K562 (cell line): ENCODE measurements around the gene CSNK1A1. TPM values are rescaled to one million over a fixed set of nuclear protein-coding genes. Genes with fewer than 3 reads are reported as not detected.

ENCODE experiments used
- ATAC-seq: fragments of 200-7000 bp; cut with Tn5 transposase; 3 replicates; pipeline ENCODE4 v1.9.1; 2020; ENCODE audit warnings: moderate library complexity
- BruUV-seq: library from RNA; stranded (reverse); fragments of 400-500 nt; replicated peaks from 2 replicates; lab custom pipeline; 2021; lab: Mats Ljungman, UMichigan
- CTCF ChIA-PET: fragments of 300-600 bp; formaldehyde crosslinking; extraction: SDS; loops from one replicate; lab custom pipeline; 2021; ENCODE audit warnings: low intra/inter-chr PET ratio; lab: Yijun Ruan, JAX
- POLR2A ChIA-PET: fragments of 300-600, 350-650 bp; sonication (Branson Sonifier 250); formaldehyde crosslinking; extraction: SDS; loops from one replicate; lab custom pipeline; 2021; ENCODE audit warnings: antibody characterized with exemption, inconsistent platforms; lab: Yijun Ruan, JAX
- DNase-seq, 4 experiments: peaks; one replicate each; pipeline versions ENCODE4 v3.0.0 to v3.0.0-alpha.2; 2011 to 2018; ENCODE audit warnings: low spot score in 3 of 4, mixed read lengths in 3 of 4; ENCODE audit errors: extremely low read depth in 1 of 4
- FAIRE-seq: peaks from 2 replicates; lab custom pipeline; 2011; peaks lifted over from hg19 to GRCh38; lab: Jason Lieb, UNC
- H2AFZ ChIP-seq: 2 replicates; pipeline ENCODE4 v1.6.0; 2011; ENCODE audit warnings: low read depth, low read length, control low read depth, inconsistent platforms
- H3K27ac ChIP-seq: fragments of 200-600 bp; 3 replicates; pipeline ENCODE4 v1.8.0; 2011; ENCODE audit warnings: low read depth, mild to moderate bottlenecking, control low read depth, inconsistent platforms, low read length, moderate library complexity, mixed read lengths; ENCODE audit errors: extremely low read depth
- H3K27me3 ChIP-seq, 2 experiments: fragments of 300-600 bp in 1 of 2; 2 replicates in 1 of 2; 3 replicates in 1 of 2; pipeline versions ENCODE4 v1.6.0 to v1.8.0; 2011; ENCODE audit warnings: inconsistent platforms in 2 of 2, low read length in 2 of 2, mild to moderate bottlenecking in 1 of 2, mixed read lengths in 1 of 2, moderate library complexity in 1 of 2; ENCODE audit not compliant: control insufficient read depth in 2 of 2, insufficient read depth in 2 of 2
- H3K36me3 ChIP-seq: fragments of 300-600 bp; 3 replicates; pipeline ENCODE4 v1.8.0; 2011; ENCODE audit warnings: mild to moderate bottlenecking, low read length, inconsistent platforms; ENCODE audit not compliant: control insufficient read depth, insufficient read depth
- H3K4me1 ChIP-seq, 2 experiments: fragments of 200-600 bp in 1 of 2; replicated peaks in 1 of 2; 2 replicates in 1 of 2; 3 replicates in 1 of 2; pipeline versions ENCODE4 v1.5.1 to v1.8.0; 2011; ENCODE audit warnings: inconsistent platforms in 2 of 2, low read length in 2 of 2, mild to moderate bottlenecking in 1 of 2, mixed read lengths in 1 of 2, moderate library complexity in 1 of 2; ENCODE audit not compliant: control insufficient read depth in 2 of 2, insufficient read depth in 2 of 2
- H3K4me2 ChIP-seq: 2 replicates; pipeline ENCODE4 v1.6.1; 2011; ENCODE audit warnings: low read length, control low read depth, inconsistent platforms, mixed read lengths; ENCODE audit not compliant: insufficient read depth
- H3K4me3 ChIP-seq: fragments of 200-600 bp; sonication (generic), shearing (Covaris generic); 2 replicates; pipeline ENCODE4 v1.5.1; 2016; ENCODE audit warnings: control low read depth, inconsistent platforms
- H3K79me2 ChIP-seq: fragments of 200-600 bp; 3 replicates; pipeline ENCODE4 v1.8.0; 2011; ENCODE audit warnings: low read length, inconsistent platforms; ENCODE audit not compliant: control insufficient read depth, insufficient read depth
- H3K9ac ChIP-seq, 2 experiments: 2 replicates each; pipeline versions ENCODE4 v1.6.0 to v1.6.1; 2011; ENCODE audit warnings: low read depth in 2 of 2, low read length in 2 of 2, control low read depth in 1 of 2, inconsistent platforms in 1 of 2, mild to moderate bottlenecking in 1 of 2, mixed read lengths in 1 of 2; ENCODE audit not compliant: insufficient read depth in 1 of 2
- H3K9me1 ChIP-seq: one replicate; pipeline ENCODE4 v1.6.0; 2011; ENCODE audit warnings: inconsistent platforms, mild to moderate bottlenecking, low read length, moderate library complexity; ENCODE audit not compliant: control insufficient read depth, insufficient read depth
- H3K9me3 ChIP-seq: replicated peaks from 2 replicates; pipeline ENCODE4 v1.5.1; 2011; ENCODE audit warnings: low read depth, low read length, inconsistent platforms; ENCODE audit not compliant: control insufficient read depth, insufficient read depth
- H4K20me1 ChIP-seq: replicated peaks from 2 replicates; pipeline ENCODE4 v1.6.1; 2011; ENCODE audit warnings: low read length, inconsistent platforms, mixed read lengths; ENCODE audit not compliant: control insufficient read depth, insufficient read depth
- BCOR ChIP-seq: fragments of 450-650 bp; IDR thresholded peaks from 2 replicates; pipeline ENCODE4 v1.6.1; 2016
- CHD1 ChIP-seq: fragments of 200-600 bp; sonication (generic); IDR thresholded peaks from one replicate; pipeline ENCODE4 v1.6.1; 2012; ENCODE audit warnings: mild to moderate bottlenecking, moderate library complexity, low read length, inconsistent platforms
- RBM25 ChIP-seq: fragments of 200-400 bp; formaldehyde crosslinking; IDR thresholded peaks from 2 replicates; pipeline ENCODE4 v1.6.1; 2018; ENCODE audit warnings: low read length, low read depth, moderate library complexity; ENCODE audit not compliant: severe bottlenecking
- TRIM24 ChIP-seq, 2 experiments: fragments of 450-650 bp; IDR thresholded peaks; 2 replicates each; pipeline ENCODE4 v1.6.1; 2016
- ZNF316 ChIP-seq: fragments of 450-650 bp; IDR thresholded peaks from 2 replicates; pipeline ENCODE4 v1.6.1; 2016
- WGBS: fragments of 100-300 bp; shearing (Covaris generic); methylation state at CpG from one replicate; pipeline ENCODE4 v1.1.6; 2016; ENCODE audit warnings: low coverage, mixed read lengths; ENCODE audit not compliant: insufficient coverage; ENCODE audit errors: missing lambda C conversion rate; 5-methylcytosine and 5-hydroxymethylcytosine counted together
- in situ Hi-C: fragments of 300-500 bp; cut with MboI; formaldehyde crosslinking; loops from 4 replicates; pipeline ENCODE4 v1.15.0; 2018; ENCODE audit warnings: inconsistent platforms, mixed read lengths
- intact Hi-C: fragments of 100-400 bp; cut with micrococcal nuclease; formaldehyde crosslinking; loops from 2 replicates; pipeline ENCODE4 v1.14.2; 2022
- polyA plus RNA-seq, 8 experiments: library from polyadenylated mRNA; depleted of rRNA in 4 of 8; stranded (reverse) in 5 of 8; unstranded in 3 of 8; fragments of >200 nt; fragmentation: Nextera tagmentation in 2 of 8; fragmentation: Illumina TruSeq in 1 of 8; extraction: Ambion mirVana in 2 of 8; extraction: Trizol in 1 of 8; gene quantifications; 2 replicates each; pipeline versions ENCODE4 v1.2.1 to v1.2.3, GENCODE V29; 2011 to 2014; ENCODE audit warnings: inconsistent platforms in 1 of 8, missing spikeins in 1 of 8
- total RNA-seq, 7 experiments: library from RNA; depleted of rRNA in 6 of 7; stranded (reverse); fragments of >200 nt in 6 of 7; fragmentation: Illumina TruSeq in 2 of 7; extraction: Trizol in 2 of 7; gene quantifications; 2 replicates each; pipeline versions ENCODE4 v1.2.1 to v1.2.3, GENCODE V29; 2011 to 2021; ENCODE audit warnings: low replicate concordance in 1 of 7
- TF ChIP-seq, protein P1 (sequence below), 2 experiments: IDR thresholded peaks in 1 of 2; conservative IDR thresholded peaks in 1 of 2; 2 replicates each; pipeline ENCODE4 v1.6.1; 2016; ENCODE audit warnings: low read depth in 2 of 2, mild to moderate bottlenecking in 1 of 2, missing compliant biosample characterization in 1 of 2, missing genetic modification characterization in 1 of 2, moderate library complexity in 1 of 2

The CSNK1A1 gene
- total and polyA plus RNA-seq, 9 of the 15 experiments (the other 6 are each of a cell fraction or from before 2014, with no cell fraction given), result 49.1 to 196 (median 154) TPM

DNA sequence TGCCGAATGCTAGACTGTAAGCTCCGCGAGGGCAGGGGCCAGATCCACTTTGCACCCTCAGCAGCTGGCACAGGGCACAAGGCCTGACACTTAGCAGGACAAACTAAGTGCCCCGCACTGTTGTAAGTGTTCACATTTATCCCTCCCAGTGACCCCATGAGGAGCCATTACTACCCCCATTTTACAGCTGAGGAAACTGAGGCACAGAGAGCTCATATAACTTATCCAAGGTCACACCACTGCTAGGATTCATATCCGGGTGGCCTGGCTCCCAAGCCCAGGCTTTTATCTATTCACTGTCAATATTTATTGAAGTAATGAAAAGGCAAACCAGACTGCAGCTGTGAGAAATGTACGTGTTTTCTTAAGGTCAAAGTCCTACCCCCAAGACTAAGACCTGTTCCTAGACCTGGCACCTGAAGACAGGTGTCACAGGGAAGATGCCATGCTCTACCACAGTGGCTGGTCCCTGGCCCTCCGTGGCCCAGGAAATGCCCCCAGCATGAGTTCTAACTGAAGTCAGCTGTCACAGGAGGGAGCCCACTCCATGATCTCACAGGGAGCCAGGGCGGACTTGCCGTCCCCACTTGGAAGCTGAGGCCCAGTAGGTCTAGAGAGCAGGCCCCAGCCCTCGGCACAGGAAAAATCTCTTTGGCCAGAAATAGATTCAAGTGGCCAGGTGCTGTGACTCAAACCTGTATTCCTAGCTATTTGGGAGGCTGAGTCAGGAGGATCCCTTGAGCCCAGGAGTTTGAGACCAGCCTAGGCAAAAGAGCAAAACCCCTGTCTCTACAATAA is 97.4 kb downstream of the CSNK1A1 start:
- WGBS, result 70% methylated on average over 9 of the region's 10 CpGs
- H3K36me3 ChIP-seq, result no peaks in the 10 kb centered on the region
- ATAC-seq (no peak), FAIRE-seq (no peak), DNase-seq (no peak)
- H3K4me2 ChIP-seq, result no peak overlapping the region
- ChIA-PET POLR2A (interaction anchor here (0.6 to 1.5 kb wide), 8 partner anchors 8 to 848 kb away, joined by 3 to 5 read pairs (median 3); no protein-coding TSS in a partner anchor), CTCF (no interaction called here)
- no peaks in the 10 kb centered on the region for H3K27me3 ChIP-seq
- peak overlapping the region; percentile 23; the same call in 1 of the 2 replicates for H2AFZ ChIP-seq
- no peak overlapping the region for H3K4me3 ChIP-seq
- TF ChIP-seq, protein P1, sequence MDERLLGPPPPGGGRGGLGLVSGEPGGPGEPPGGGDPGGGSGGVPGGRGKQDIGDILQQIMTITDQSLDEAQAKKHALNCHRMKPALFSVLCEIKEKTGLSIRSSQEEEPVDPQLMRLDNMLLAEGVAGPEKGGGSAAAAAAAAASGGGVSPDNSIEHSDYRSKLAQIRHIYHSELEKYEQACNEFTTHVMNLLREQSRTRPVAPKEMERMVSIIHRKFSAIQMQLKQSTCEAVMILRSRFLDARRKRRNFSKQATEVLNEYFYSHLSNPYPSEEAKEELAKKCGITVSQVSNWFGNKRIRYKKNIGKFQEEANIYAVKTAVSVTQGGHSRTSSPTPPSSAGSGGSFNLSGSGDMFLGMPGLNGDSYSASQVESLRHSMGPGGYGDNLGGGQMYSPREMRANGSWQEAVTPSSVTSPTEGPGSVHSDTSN (CRISPR knock-in tag; IDR thresholded peaks at IDR 0.05; ENCODE audit: low read depth), result no peak
- TF ChIP-seq, protein P1 (tag; conservative IDR thresholded peaks at IDR 0.05; ENCODE audit: low read depth), result no peak
- TF ChIP-seq CHD1 (no peak), TRIM24 (IDR thresholded peaks at IDR 0.05) (peak in 1 of 2 experiments; percentile 19; a peak in 1 of 4 replicates), BCOR (peak; percentile 70), ZNF316 (peak; percentile 67), RBM25 (peak; percentile 39)
- in situ Hi-C loops, result no loop called here
- peaks cover 4% of the 10 kb centered on the region for H3K9me1 ChIP-seq
- H4K20me1 ChIP-seq, result no peaks in the 10 kb centered on the region
- H3K79me2 ChIP-seq, result no peaks in the 10 kb centered on the region
- intact Hi-C loops, result loop anchor here (10.0 kb wide), 1 partner anchor 351 kb away; no protein-coding TSS in a partner anchor
- no TSS peak for BruUV-seq
- peak overlapping the region in 1 of 2 experiments; percentile 46; a peak in 1 of 4 replicates for H3K9ac ChIP-seq
- peaks cover 51 to 69% of the 10 kb centered on the region in 2 experiments for H3K4me1 ChIP-seq
- H3K27ac ChIP-seq, result no peak overlapping the region
- H3K9me3 ChIP-seq, result no peaks in the 10 kb centered on the region
